Measurements from ENCODE around the gene CRY2.

CRY2 gene

DNA sequence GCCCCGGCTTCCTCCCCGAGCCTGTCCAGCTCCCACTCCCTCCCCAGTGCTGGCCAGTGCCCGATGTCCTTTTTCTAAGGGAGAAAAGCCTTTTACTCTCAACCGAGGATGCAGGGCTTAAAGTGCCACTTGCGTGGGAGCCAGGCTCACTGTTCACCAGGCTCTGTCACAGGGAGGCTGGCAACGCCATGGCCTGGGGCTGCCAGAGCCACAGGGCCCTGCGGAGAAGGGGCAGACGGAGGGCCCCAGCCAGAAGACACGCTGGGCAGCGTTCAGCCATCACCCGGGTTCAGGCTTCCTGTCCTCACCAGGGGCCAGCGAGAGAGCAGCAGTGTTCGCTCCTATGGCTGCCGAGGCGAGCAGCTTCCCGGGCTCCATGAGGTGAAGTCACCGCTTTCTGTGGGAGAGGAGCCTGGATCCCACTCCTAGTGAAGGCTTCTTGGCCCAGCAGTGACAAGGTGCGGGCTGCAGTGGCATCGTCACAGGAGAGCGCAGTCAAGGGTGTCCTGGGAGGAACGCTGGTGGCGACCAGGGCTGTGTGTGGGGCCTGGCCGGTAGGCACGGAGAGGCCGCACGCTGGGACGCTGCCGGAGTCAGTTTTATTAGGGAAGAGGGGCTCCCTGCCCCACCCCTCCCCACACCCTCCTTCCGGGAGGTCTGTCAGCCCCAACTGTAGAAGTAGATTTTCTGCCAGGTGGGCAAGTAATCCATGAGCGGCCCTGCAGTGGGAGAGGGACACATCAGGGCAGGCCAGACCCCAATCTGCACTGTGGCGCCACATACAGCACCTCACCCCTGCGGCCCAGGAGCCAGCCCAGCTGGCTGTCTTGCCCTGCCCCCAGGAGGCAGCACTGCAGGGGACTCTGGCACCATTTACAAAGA is 62.6 kb downstream of the CRY2 start:
- DNase-seq (ENCODE audit: low read depth) = no peak
- H3K4me3 ChIP-seq (ENCODE audit: control insufficient read depth, low read depth, low read length) = no peak overlapping the region
- TF ChIP-seq, protein P1, sequence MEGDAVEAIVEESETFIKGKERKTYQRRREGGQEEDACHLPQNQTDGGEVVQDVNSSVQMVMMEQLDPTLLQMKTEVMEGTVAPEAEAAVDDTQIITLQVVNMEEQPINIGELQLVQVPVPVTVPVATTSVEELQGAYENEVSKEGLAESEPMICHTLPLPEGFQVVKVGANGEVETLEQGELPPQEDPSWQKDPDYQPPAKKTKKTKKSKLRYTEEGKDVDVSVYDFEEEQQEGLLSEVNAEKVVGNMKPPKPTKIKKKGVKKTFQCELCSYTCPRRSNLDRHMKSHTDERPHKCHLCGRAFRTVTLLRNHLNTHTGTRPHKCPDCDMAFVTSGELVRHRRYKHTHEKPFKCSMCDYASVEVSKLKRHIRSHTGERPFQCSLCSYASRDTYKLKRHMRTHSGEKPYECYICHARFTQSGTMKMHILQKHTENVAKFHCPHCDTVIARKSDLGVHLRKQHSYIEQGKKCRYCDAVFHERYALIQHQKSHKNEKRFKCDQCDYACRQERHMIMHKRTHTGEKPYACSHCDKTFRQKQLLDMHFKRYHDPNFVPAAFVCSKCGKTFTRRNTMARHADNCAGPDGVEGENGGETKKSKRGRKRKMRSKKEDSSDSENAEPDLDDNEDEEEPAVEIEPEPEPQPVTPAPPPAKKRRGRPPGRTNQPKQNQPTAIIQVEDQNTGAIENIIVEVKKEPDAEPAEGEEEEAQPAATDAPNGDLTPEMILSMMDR (IDR thresholded peaks at IDR 0.05; ENCODE audit: control insufficient read depth, insufficient read depth, low read depth, low read length, missing control alignments) = no peak

DNA sequence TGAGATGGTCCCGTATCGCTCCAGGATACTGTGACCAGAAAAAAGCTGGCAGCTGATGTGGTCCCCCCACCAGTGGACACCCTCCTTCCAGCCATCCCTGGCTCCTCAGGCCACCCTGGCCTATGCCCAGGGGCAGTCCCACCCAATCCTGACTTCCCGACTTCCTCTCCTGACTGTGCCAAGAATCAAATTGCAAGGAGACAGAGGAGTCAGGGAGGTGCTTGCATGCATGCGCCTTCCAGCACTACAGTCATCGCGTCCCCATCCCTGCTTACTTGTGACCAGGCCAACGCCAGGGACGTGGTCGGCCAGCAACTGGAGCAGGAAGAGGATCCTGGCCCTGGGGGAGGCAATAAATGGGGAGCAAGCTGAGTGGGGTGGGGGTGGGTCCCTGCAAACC is 63.3 kb downstream of the CRY2 start:
- no peak overlapping the region for H3K4me3 ChIP-seq (ENCODE audit: control insufficient read depth, low read depth, low read length)
- DNase-seq (ENCODE audit: low read depth) = no peak
- TF ChIP-seq, protein P1 (IDR thresholded peaks at IDR 0.05; ENCODE audit: control insufficient read depth, insufficient read depth, low read depth, low read length, missing control alignments) = no peak

DNA sequence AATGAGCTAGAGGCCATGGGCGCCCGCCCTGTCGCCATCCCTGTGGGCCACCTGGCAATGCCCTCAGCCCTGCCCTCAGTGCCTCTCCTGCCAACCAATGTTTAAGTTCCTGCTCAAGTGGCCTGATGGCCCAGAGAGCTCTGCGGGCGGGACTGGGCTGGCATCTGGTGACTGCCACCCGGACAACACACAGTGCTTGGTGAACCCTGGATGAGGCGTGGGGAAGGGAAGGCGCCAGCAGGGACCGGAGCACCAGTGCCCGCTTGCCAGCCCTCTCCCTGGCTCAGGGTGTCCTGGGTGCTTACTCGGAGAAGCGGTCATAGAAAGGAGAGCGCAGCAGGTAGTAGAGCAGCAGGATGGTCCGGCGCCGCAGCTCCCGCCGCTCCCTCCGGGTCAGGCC is 66.2 kb downstream of the CRY2 start:
- H3K4me3 ChIP-seq (ENCODE audit: control insufficient read depth, low read depth, low read length) = no peak overlapping the region
- TF ChIP-seq, protein P1 (IDR thresholded peaks at IDR 0.05; ENCODE audit: control insufficient read depth, insufficient read depth, low read depth, low read length, missing control alignments) = no peak
- no peak for DNase-seq (ENCODE audit: low read depth)

DNA sequence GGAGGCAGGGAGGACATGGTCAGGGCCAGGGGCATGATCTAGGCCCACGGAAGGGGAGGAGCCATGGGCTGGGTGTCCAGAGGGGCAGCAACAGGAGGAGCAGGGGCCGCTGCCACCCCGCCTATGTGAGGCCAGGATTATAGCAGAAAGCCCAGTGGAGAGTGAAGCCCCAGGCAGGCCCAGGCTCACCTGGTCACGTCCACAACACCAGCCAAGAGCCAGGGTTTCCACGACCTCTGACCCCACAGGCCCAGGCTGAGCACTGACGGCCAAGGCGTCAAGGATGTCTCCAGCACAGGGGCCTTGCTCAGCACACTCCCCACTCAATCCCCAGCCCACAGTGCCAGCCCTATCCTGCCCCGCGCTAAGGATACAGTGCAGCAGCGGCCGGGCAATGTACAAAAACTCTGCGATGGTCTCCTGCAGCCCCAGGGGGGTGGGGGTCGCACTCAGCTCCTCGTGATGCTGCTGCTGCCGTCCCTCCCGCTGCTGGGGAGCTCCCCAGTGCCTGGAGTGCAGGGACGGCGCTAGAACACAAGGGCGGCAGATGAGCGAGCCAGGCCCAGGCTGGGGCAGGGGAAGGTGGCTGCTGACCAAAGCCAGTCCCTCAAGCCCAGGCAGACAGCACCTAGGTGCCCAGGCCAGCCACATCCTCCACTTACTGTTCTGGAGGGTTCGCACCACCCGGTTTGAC is 66.8 kb downstream of the CRY2 start:
- TF ChIP-seq, protein P1 (IDR thresholded peaks at IDR 0.05; ENCODE audit: control insufficient read depth, insufficient read depth, low read depth, low read length, missing control alignments) = no peak

DNA sequence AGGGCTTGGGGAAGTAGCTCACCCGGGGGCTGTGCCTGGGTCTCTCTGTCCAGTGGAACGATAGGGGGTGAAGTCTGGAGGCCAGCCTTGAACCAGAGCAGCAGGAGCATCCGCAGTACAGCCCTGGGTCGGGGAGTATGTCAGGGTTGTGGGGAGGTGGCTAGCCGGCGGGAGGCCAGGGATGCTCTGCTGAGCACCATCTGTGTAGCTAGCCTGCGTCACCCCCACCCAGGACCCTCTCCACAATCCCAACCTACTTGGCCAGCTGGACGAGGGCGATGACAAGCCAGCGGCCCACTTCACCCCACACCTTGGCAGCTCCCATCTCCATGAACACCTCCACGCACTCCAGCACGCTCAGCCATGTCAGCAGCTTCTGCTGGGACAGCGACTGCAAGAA is 68.2 kb downstream of the CRY2 start:
- DNase-seq (ENCODE audit: low read depth) = no peak
- TF ChIP-seq, protein P1 (IDR thresholded peaks at IDR 0.05; ENCODE audit: control insufficient read depth, insufficient read depth, low read depth, low read length, missing control alignments) = no peak

More for the DNA sequence above, 66.8 kb downstream of the CRY2 start:
- H3K4me3 ChIP-seq (ENCODE audit: control insufficient read depth, low read depth, low read length) = no peak overlapping the region
- no peak for DNase-seq (ENCODE audit: low read depth)

DNA sequence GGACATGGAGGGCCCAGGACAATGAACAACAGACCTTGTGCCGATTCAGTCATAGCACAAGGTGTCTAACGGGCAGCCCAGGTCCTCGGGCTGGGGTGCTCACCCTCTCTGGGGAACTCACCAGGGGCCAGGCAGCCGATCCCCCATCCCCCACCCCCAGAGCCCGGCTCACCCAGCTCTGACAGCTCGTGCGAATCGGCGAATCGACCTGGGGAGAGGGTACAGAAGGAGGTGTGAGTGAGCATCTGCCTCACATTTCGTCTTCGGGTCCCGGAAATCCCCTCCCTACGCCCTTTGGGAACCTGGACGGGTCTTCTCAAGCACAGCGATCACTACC is 70.0 kb downstream of the CRY2 start:
- TF ChIP-seq, protein P1 (IDR thresholded peaks at IDR 0.05; ENCODE audit: control insufficient read depth, insufficient read depth, low read depth, low read length, missing control alignments) = no peak
- H3K4me3 ChIP-seq (ENCODE audit: control insufficient read depth, low read depth, low read length) = peak overlapping the region; percentile 90
- no peak for DNase-seq (ENCODE audit: low read depth)

More for the DNA sequence above, 68.2 kb downstream of the CRY2 start:
- no peak overlapping the region for H3K4me3 ChIP-seq (ENCODE audit: control insufficient read depth, low read depth, low read length)
